Activated B cell treated with CpG ODN at 0.5 μM for 24 hours (primary cell): Measurements from ENCODE around the gene CT45A5. TPM values are rescaled to one million over a fixed set of nuclear protein-coding genes. Genes with fewer than 3 reads are reported as not detected.
"Not testable (repeated sequence)": the region's sequence is repeated elsewhere in the genome, so short reads cannot be mapped to it uniquely, and the experiment has no call there.

Source experiments
- ATAC-seq: fragments of 200-7000 bp; cut with Tn5 transposase; one replicate; pipeline ENCODE4 v1.10.0; 2021; ENCODE audit warnings: low read depth, mild to moderate bottlenecking, moderate library complexity
- CTCF ChIA-PET: fragments of 350-600 bp; sonication (Branson Sonifier 250); formaldehyde crosslinking; loops from one replicate; lab custom pipeline; 2021; ENCODE audit warnings: antibody characterized with exemption; lab: Charles Lee
- POLR2A ChIA-PET: fragments of 350-600 bp; sonication (Branson Sonifier 250); formaldehyde crosslinking; loops from one replicate; lab custom pipeline; 2021; ENCODE audit warnings: antibody characterized with exemption; lab: Charles Lee
- DNase-seq: peaks from one replicate; pipeline ENCODE4 v3.0.0; 2022
- H3K27ac Mint-ChIP-seq: one replicate; pipeline ENCODE4 v1.8.0; 2020; ENCODE audit warnings: mixed read lengths
- H3K27me3 Mint-ChIP-seq: one replicate; pipeline ENCODE4 v1.8.0; 2021; ENCODE audit warnings: mixed read lengths
- H3K36me3 Mint-ChIP-seq: one replicate; pipeline ENCODE4 v1.8.0; 2021; ENCODE audit warnings: low read depth, mixed read lengths
- H3K4me1 Mint-ChIP-seq: one replicate; pipeline ENCODE4 v1.8.0; 2021; ENCODE audit warnings: mixed read lengths
- H3K4me3 Mint-ChIP-seq: one replicate; pipeline ENCODE4 v1.8.0; 2020; ENCODE audit warnings: mild to moderate bottlenecking, mixed read lengths
- H3K9me3 Mint-ChIP-seq: one replicate; pipeline ENCODE4 v1.8.0; 2020; ENCODE audit warnings: mixed read lengths
- CTCF ChIP-seq: fragments of 200-600 bp; IDR thresholded peaks from one replicate; pipeline ENCODE4 v1.8.0; 2022; ENCODE audit warnings: antibody characterized with exemption, mild to moderate bottlenecking
- intact Hi-C: fragments of 100-400 bp; cut with micrococcal nuclease; formaldehyde crosslinking; loops from one replicate; pipeline ENCODE4 v1.15.1; 2024
- total RNA-seq: library from RNA; stranded (reverse); gene quantifications from 2 replicates; pipeline ENCODE4 v1.2.3, GENCODE V29; 2022

CT45A5 gene
- not detected in 2 replicates for total RNA-seq

- H3K4me1 Mint-ChIP-seq, DNase-seq, CTCF ChIA-PET, H3K9me3 Mint-ChIP-seq, H3K36me3 Mint-ChIP-seq, H3K4me3 Mint-ChIP-seq, H3K27ac Mint-ChIP-seq, H3K27me3 Mint-ChIP-seq, ATAC-seq, intact Hi-C loops, POLR2A ChIA-PET: not testable (repeated sequence)
These were observed at the start of gene CT45A5 for GRCh38 chrX:135785403-135785802. Gene CT45A5, minus strand, starts transcription at chrX:135785503. Its CDS starts 3,774 bp downstream, at chrX:135781729.

- ATAC-seq, DNase-seq, H3K4me1 Mint-ChIP-seq, H3K9me3 Mint-ChIP-seq, CTCF ChIA-PET, H3K36me3 Mint-ChIP-seq, H3K27ac Mint-ChIP-seq, intact Hi-C loops, POLR2A ChIA-PET, H3K4me3 Mint-ChIP-seq, H3K27me3 Mint-ChIP-seq: not testable (repeated sequence)
These were observed 34.6 kb upstream of the CT45A5 start, which contains the start of gene CT45A2 for GRCh38 chrX:135819912-135820311. Gene CT45A2, minus strand, starts transcription at chrX:135820012. Its CDS starts 3,747 bp downstream, at chrX:135816265.

- intact Hi-C loops, H3K36me3 Mint-ChIP-seq, POLR2A ChIA-PET, H3K27me3 Mint-ChIP-seq, DNase-seq, H3K4me3 Mint-ChIP-seq, H3K4me1 Mint-ChIP-seq, ATAC-seq, H3K27ac Mint-ChIP-seq, H3K9me3 Mint-ChIP-seq, CTCF ChIA-PET: not testable (repeated sequence)
These were observed 17.4 kb upstream of the CT45A5 start, which contains the start of gene CT45A6 for GRCh38 chrX:135802687-135803086. Gene CT45A6, minus strand, starts transcription at chrX:135802787. Its CDS starts 3,794 bp downstream, at chrX:135798993.

- intact Hi-C loops, H3K27me3 Mint-ChIP-seq, H3K4me1 Mint-ChIP-seq: not testable (repeated sequence)
These were observed 17.2 kb downstream of the CT45A5 start, which contains the start of gene CT45A3 for GRCh38 chrX:135768091-135768490. Gene CT45A3, minus strand, starts transcription at chrX:135768191. Its CDS starts 3,747 bp downstream, at chrX:135764444.

GRCh38 chrX:135744739-135745138 is 40.6 kb downstream of the CT45A5 start:
- POLR2A ChIA-PET, H3K9me3 Mint-ChIP-seq, H3K4me3 Mint-ChIP-seq, H3K27ac Mint-ChIP-seq, H3K4me1 Mint-ChIP-seq, DNase-seq, CTCF ChIA-PET, intact Hi-C loops, ATAC-seq, H3K36me3 Mint-ChIP-seq, H3K27me3 Mint-ChIP-seq: not testable (repeated sequence)

More at GRCh38 chrX:135768091-135768490, 17.2 kb downstream of the CT45A5 start, which contains the start of gene CT45A3:
- H3K4me3 Mint-ChIP-seq, H3K36me3 Mint-ChIP-seq, H3K27ac Mint-ChIP-seq, CTCF ChIA-PET, ATAC-seq, DNase-seq, H3K9me3 Mint-ChIP-seq, POLR2A ChIA-PET: not testable (repeated sequence)

GRCh38 chrX:135741192-135741715 is 44.0 kb downstream of the CT45A5 start:
- no peak overlapping the region for H3K4me3 Mint-ChIP-seq
- no peak for ATAC-seq

GRCh38 chrX:135740681-135741149 is 44.6 kb downstream of the CT45A5 start:
- POLR2A ChIA-PET = no interaction called here
- H3K4me3 Mint-ChIP-seq = no peak overlapping the region
- no peak for TF ChIP-seq CTCF
- no peaks in the 10 kb centered on the region for H3K9me3 Mint-ChIP-seq
- no peak overlapping the region for H3K27ac Mint-ChIP-seq
- intact Hi-C loops = no loop called here
- CTCF ChIA-PET = no interaction called here
- H3K4me1 Mint-ChIP-seq = peaks cover 5% of the 10 kb centered on the region
- ATAC-seq (no peak), DNase-seq (no peak)
- H3K36me3 Mint-ChIP-seq = no peaks in the 10 kb centered on the region
- H3K27me3 Mint-ChIP-seq = no peaks in the 10 kb centered on the region

More at GRCh38 chrX:135741192-135741715, 44.0 kb downstream of the CT45A5 start:
- Mint-ChIP-seq H3K27me3 (no peaks in the 10 kb centered on the region), H3K4me1 (peaks cover 5% of the 10 kb centered on the region), H3K9me3 (no peaks in the 10 kb centered on the region), H3K36me3 (no peaks in the 10 kb centered on the region), H3K27ac (no peak overlapping the region)
- intact Hi-C loops = no loop called here
- no peak for DNase-seq
- ChIA-PET POLR2A (no interaction called here), CTCF (no interaction called here)
- TF ChIP-seq CTCF = no peak
